IMR-90 (cell line): ENCODE data around the gene LEP. TPM values are rescaled to one million over a fixed set of nuclear protein-coding genes. Genes with fewer than 3 reads are reported as not detected.

Source experiments
- ATAC-seq: fragments of 200-7000 bp; cut with Tn5 transposase; 2 replicates; pipeline ENCODE4 v1.9.1; 2020; ENCODE audit warnings: low read depth, mild to moderate bottlenecking, moderate library complexity
- BruUV-seq: library from RNA; stranded (reverse); fragments of 400-500 nt; replicated peaks from 2 replicates; lab custom pipeline; 2021; lab: Mats Ljungman, UMichigan
- CTCF ChIA-PET: fragments of 300-600 bp; formaldehyde crosslinking; extraction: SDS; loops from one replicate; lab custom pipeline; 2021; ENCODE audit warnings: antibody characterized with exemption; lab: Yijun Ruan, JAX
- POLR2A ChIA-PET: fragments of 300-600 bp; sonication (Branson Sonifier 250); formaldehyde crosslinking; loops from one replicate; lab custom pipeline; 2022; ENCODE audit warnings: antibody characterized with exemption; ENCODE audit not compliant: unreplicated experiment; lab: Charles Lee
- DNase-seq: peaks from one replicate; pipeline ENCODE4 v3.0.0; 2013
- H2AFZ ChIP-seq: replicated peaks from 2 replicates; pipeline ENCODE3; 2013; ENCODE audit warnings: low read length, mild to moderate bottlenecking; ENCODE audit not compliant: poor library complexity
- H2AK5ac ChIP-seq: 2 replicates; pipeline ENCODE4 v1.6.1; 2013; ENCODE audit warnings: low read depth, low read length, inconsistent platforms
- H2AK9ac ChIP-seq: replicated peaks from 2 replicates; pipeline ENCODE3; 2013; ENCODE audit warnings: mild to moderate bottlenecking, low read depth, low read length, moderate library complexity; ENCODE audit not compliant: poor library complexity
- H2BK120ac ChIP-seq: 2 replicates; pipeline ENCODE4 v1.6.1; 2013; ENCODE audit warnings: low read depth, low read length, inconsistent platforms
- H2BK15ac ChIP-seq: 3 replicates; pipeline ENCODE4 v1.6.1; 2013; ENCODE audit warnings: low read depth, low read length, inconsistent platforms
- H2BK20ac ChIP-seq: 2 replicates; pipeline ENCODE4 v1.6.1; 2013; ENCODE audit warnings: low read depth, mild to moderate bottlenecking, inconsistent platforms, low read length, moderate library complexity
- H2BK5ac ChIP-seq: 2 replicates; pipeline ENCODE4 v1.6.1; 2013; ENCODE audit warnings: mild to moderate bottlenecking, low read depth, low read length, inconsistent platforms; ENCODE audit not compliant: poor library complexity, severe bottlenecking
- H3K14ac ChIP-seq: replicated peaks from 2 replicates; pipeline ENCODE4 v1.6.1; 2013; ENCODE audit warnings: low read depth, low read length, inconsistent platforms
- H3K18ac ChIP-seq: 2 replicates; pipeline ENCODE4 v1.6.1; 2013; ENCODE audit warnings: low read depth, low read length, control low read depth
- H3K23ac ChIP-seq: 2 replicates; pipeline ENCODE4 v1.6.1; 2013; ENCODE audit warnings: low read depth, low read length, inconsistent platforms
- H3K27ac ChIP-seq: 2 replicates; pipeline ENCODE4 v1.5.1; 2013; ENCODE audit warnings: mild to moderate bottlenecking, control low read depth, low read length; ENCODE audit not compliant: insufficient read depth
- H3K27me3 ChIP-seq: 2 replicates; pipeline ENCODE4 v1.6.1; 2013; ENCODE audit warnings: low read length; ENCODE audit not compliant: control insufficient read depth, insufficient read depth
- H3K36me3 ChIP-seq: 2 replicates; pipeline ENCODE4 v1.6.1; 2013; ENCODE audit warnings: low read length, mixed read lengths; ENCODE audit not compliant: control insufficient read depth, insufficient read depth
- H3K4ac ChIP-seq: 2 replicates; pipeline ENCODE4 v1.6.1; 2013; ENCODE audit warnings: low read depth, low read length, inconsistent platforms
- H3K4me1 ChIP-seq: 2 replicates; pipeline ENCODE4 v1.6.1; 2013; ENCODE audit warnings: low read length, mixed read lengths; ENCODE audit not compliant: control insufficient read depth, insufficient read depth
- H3K4me2 ChIP-seq: 2 replicates; pipeline ENCODE4 v1.6.1; 2013; ENCODE audit warnings: low read depth, mild to moderate bottlenecking, control low read depth, low read length, moderate library complexity
- H3K4me3 ChIP-seq: 2 replicates; pipeline ENCODE4 v1.5.1; 2013; ENCODE audit warnings: low read depth, mild to moderate bottlenecking, control low read depth, low read length, moderate library complexity; ENCODE audit not compliant: insufficient read depth
- H3K56ac ChIP-seq: 2 replicates; pipeline ENCODE4 v1.6.1; 2013; ENCODE audit warnings: low read length, inconsistent platforms; ENCODE audit not compliant: insufficient read depth; ENCODE audit errors: extremely low read depth
- H3K79me1 ChIP-seq, 2 experiments: 2 replicates each; pipeline ENCODE4 v1.6.1; 2013; ENCODE audit warnings: low read length in 2 of 2, inconsistent platforms in 1 of 2, low read depth in 1 of 2
- H3K9ac ChIP-seq: 2 replicates; pipeline ENCODE4 v1.6.1; 2013; ENCODE audit warnings: low read depth, low read length, control low read depth
- H3K9me1 ChIP-seq: 2 replicates; pipeline ENCODE4 v1.6.1; 2013; ENCODE audit warnings: low read length, inconsistent platforms; ENCODE audit not compliant: insufficient read depth
- H3K9me3 ChIP-seq: 2 replicates; pipeline ENCODE4 v1.6.1; 2013; ENCODE audit warnings: low read length; ENCODE audit not compliant: control insufficient read depth, insufficient read depth
- H4K20me1 ChIP-seq: 2 replicates; pipeline ENCODE4 v1.6.1; 2013; ENCODE audit warnings: low read length, inconsistent platforms; ENCODE audit not compliant: insufficient read depth
- H4K5ac ChIP-seq: 2 replicates; pipeline ENCODE4 v1.6.1; 2013; ENCODE audit warnings: mild to moderate bottlenecking, low read depth, low read length, control low read depth
- H4K8ac ChIP-seq, 2 experiments: 2 replicates each; pipeline ENCODE4 v1.6.1; 2013; ENCODE audit warnings: low read depth in 2 of 2, low read length in 2 of 2, control low read depth in 1 of 2, inconsistent platforms in 1 of 2
- H4K91ac ChIP-seq: 2 replicates; pipeline ENCODE4 v1.6.1; 2013; ENCODE audit warnings: low read depth, low read length, inconsistent platforms; ENCODE audit not compliant: insufficient read depth
- BHLHE40 ChIP-seq: fragments of 150-350 bp; IDR thresholded peaks from 2 replicates; pipeline ENCODE4 v1.6.1; 2016; ENCODE audit warnings: mild to moderate bottlenecking, low read depth, low read length
- CEBPB ChIP-seq: IDR thresholded peaks from 2 replicates; pipeline ENCODE4 v1.6.1; 2012; ENCODE audit warnings: low read depth, low read length, improper control_type of control experiment
- CHD1 ChIP-seq: IDR thresholded peaks from 2 replicates; pipeline ENCODE4 v1.6.1; 2012; ENCODE audit warnings: low read depth, low read length, improper control_type of control experiment
- FOS ChIP-seq: fragments of 150-350 bp; IDR thresholded peaks from 2 replicates; pipeline ENCODE4 v1.6.1; 2016; ENCODE audit warnings: low read depth, low read length
- MAFK ChIP-seq: IDR thresholded peaks from 2 replicates; pipeline ENCODE4 v1.6.1; 2012; ENCODE audit warnings: low read depth, low read length, improper control_type of control experiment
- MAZ ChIP-seq: IDR thresholded peaks from 2 replicates; pipeline ENCODE4 v1.6.1; 2012; ENCODE audit warnings: low read depth, mild to moderate bottlenecking, low read length, improper control_type of control experiment, moderate library complexity, borderline replicate concordance
- MXI1 ChIP-seq: IDR thresholded peaks from 2 replicates; pipeline ENCODE4 v1.6.1; 2012; ENCODE audit warnings: low read depth, mild to moderate bottlenecking, low read length, moderate library complexity, borderline replicate concordance
- NFE2L2 ChIP-seq: fragments of 150-350 bp; IDR thresholded peaks from 2 replicates; pipeline ENCODE4 v1.6.1; 2016; ENCODE audit warnings: low read depth, mild to moderate bottlenecking, low read length
- POLR2A ChIP-seq: IDR thresholded peaks from 2 replicates; pipeline ENCODE4 v1.6.1; 2012; ENCODE audit warnings: mild to moderate bottlenecking, low read depth, low read length
- RAD21 ChIP-seq: IDR thresholded peaks from 2 replicates; pipeline ENCODE4 v1.6.1; 2012; ENCODE audit warnings: low read length, improper control_type of control experiment
- RCOR1 ChIP-seq: IDR thresholded peaks from 2 replicates; pipeline ENCODE4 v1.6.1; 2012; ENCODE audit warnings: mild to moderate bottlenecking, low read length, improper control_type of control experiment; ENCODE audit not compliant: insufficient replicate concordance
- RFX5 ChIP-seq: IDR thresholded peaks from 2 replicates; pipeline ENCODE4 v1.8.0; 2012; ENCODE audit warnings: low read depth, mild to moderate bottlenecking, low read length, moderate library complexity
- WGBS, 2 experiments: methylation state at CpG; one replicate each; pipeline versions ENCODE4 v1.1.5 to v1.1.7; 2013; ENCODE audit warnings: missing lambda C conversion rate in 2 of 2; ENCODE audit not compliant: insufficient read length in 1 of 2; ENCODE audit errors: extremely low coverage in 2 of 2; 5-methylcytosine and 5-hydroxymethylcytosine counted together
- dilution Hi-C: fragments of 300-500 bp; cut with HindIII; formaldehyde crosslinking; loops from one replicate; pipeline ENCODE4 v1.14.3; 2018; ENCODE audit warnings: low sequenced_read_pairs; ENCODE audit not compliant: unreplicated experiment
- in situ Hi-C: fragments of 300-500 bp; cut with MboI; formaldehyde crosslinking; loops from 3 replicates; pipeline ENCODE4 v1.14.3; 2019; ENCODE audit warnings: low sequenced_read_pairs, inconsistent platforms, mixed read lengths
- intact Hi-C: fragments of 100-400 bp; cut with micrococcal nuclease; formaldehyde crosslinking; loops from 2 replicates; pipeline ENCODE4 v1.10.0; 2022
- polyA plus RNA-seq, 3 experiments: library from polyadenylated mRNA; depleted of rRNA; stranded (reverse); fragments of >200 nt; gene quantifications; 2 replicates each; pipeline ENCODE4 v1.2.3, GENCODE V29; 2012; ENCODE audit warnings: low replicate concordance in 1 of 3
- total RNA-seq: library from RNA; depleted of rRNA; stranded (reverse); fragments of >200 nt; gene quantifications from 2 replicates; pipeline ENCODE4 v1.2.3, GENCODE V29; 2012
- TF ChIP-seq, protein P1 (sequence below): fragments of 150-350 bp; IDR thresholded peaks from 2 replicates; pipeline ENCODE4 v1.6.1; 2016; ENCODE audit warnings: low read depth, mild to moderate bottlenecking, low read length, moderate library complexity, borderline replicate concordance
- TF ChIP-seq, protein P2 (sequence below): conservative IDR thresholded peaks from 2 replicates; pipeline ENCODE4 v1.5.1; 2012; ENCODE audit warnings: mild to moderate bottlenecking, low read depth, low read length, improper control_type of control experiment
- TF ChIP-seq, protein P3 (sequence below): fragments of 150-350 bp; IDR thresholded peaks from 2 replicates; pipeline ENCODE4 v1.6.1; 2017; ENCODE audit warnings: mild to moderate bottlenecking, antibody characterized with exemption, low read length, low read depth

LEP gene
- total and polyA plus RNA-seq, 2 of the 4 experiments (the other 2 are of a cell fraction), result not detected

DNA sequence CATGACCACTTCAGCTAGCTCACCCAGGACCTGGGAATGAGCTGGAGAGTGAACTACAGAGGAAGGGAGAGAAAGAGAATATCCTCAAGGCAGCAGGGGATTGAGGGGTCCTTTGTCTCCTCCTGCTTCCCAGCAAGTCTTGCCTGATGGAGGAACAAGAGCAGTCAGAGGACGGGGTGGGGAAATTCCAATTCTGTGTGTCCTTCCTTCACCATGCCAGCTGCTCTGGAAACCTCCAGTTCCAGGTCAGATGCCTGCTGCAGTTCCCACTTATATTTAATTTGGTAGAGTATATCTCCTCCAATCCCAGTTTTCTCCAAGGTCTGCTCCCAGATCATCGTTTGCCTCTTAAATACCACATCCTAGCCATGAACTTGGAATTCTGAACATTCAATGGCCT lies 21.4 kb upstream of the LEP start:
- no TSS peak for BruUV-seq
- Histone ChIP-seq H3K9ac (no peak overlapping the region), H4K8ac (no peak overlapping the region)

More for the DNA sequence above, 21.4 kb upstream of the LEP start:
- Histone ChIP-seq H3K27ac (no peak overlapping the region), H2BK5ac (no peak overlapping the region), H3K4me3 (no peak overlapping the region), H2AFZ (no peak overlapping the region), H2AK9ac (no peak overlapping the region), H4K5ac (no peak overlapping the region), H3K27me3 (peaks cover 14% of the 10 kb centered on the region), H3K79me1 (no peaks in the 10 kb centered on the region), H3K23ac (no peak overlapping the region), H4K91ac (no peak overlapping the region), H3K36me3 (no peaks in the 10 kb centered on the region), H2AK5ac (no peak overlapping the region), H3K9me3 (no peaks in the 10 kb centered on the region), H3K4me1 (peaks cover 6% of the 10 kb centered on the region), H3K9me1 (peaks cover 10% of the 10 kb centered on the region), H3K18ac (no peak overlapping the region), H4K20me1 (no peaks in the 10 kb centered on the region), H2BK20ac (no peak overlapping the region), H3K14ac (no peak overlapping the region), H3K4ac (no peak overlapping the region), H3K4me2 (no peak overlapping the region), H3K56ac (no peak overlapping the region), H2BK15ac (no peak overlapping the region), H2BK120ac (no peak overlapping the region)
- ATAC-seq (no peak), DNase-seq (no peak)
- WGBS, 2 experiments, result no CpG with 5 or more reads among the region's 2 CpGs
- ChIA-PET POLR2A (no interaction called here), CTCF (no interaction called here)
- dilution Hi-C loops, result no loop called here
- TF ChIP-seq, protein P1, sequence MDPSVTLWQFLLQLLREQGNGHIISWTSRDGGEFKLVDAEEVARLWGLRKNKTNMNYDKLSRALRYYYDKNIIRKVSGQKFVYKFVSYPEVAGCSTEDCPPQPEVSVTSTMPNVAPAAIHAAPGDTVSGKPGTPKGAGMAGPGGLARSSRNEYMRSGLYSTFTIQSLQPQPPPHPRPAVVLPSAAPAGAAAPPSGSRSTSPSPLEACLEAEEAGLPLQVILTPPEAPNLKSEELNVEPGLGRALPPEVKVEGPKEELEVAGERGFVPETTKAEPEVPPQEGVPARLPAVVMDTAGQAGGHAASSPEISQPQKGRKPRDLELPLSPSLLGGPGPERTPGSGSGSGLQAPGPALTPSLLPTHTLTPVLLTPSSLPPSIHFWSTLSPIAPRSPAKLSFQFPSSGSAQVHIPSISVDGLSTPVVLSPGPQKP, result no peak
- TF ChIP-seq RFX5 (no peak), RCOR1 (no peak), MXI1 (no peak), FOS (no peak), NFE2L2 (no peak), RAD21 (no peak), MAFK (no peak), CHD1 (no peak), BHLHE40 (no peak), POLR2A (no peak), CEBPB (no peak), MAZ (no peak)
- TF ChIP-seq, protein P2, sequence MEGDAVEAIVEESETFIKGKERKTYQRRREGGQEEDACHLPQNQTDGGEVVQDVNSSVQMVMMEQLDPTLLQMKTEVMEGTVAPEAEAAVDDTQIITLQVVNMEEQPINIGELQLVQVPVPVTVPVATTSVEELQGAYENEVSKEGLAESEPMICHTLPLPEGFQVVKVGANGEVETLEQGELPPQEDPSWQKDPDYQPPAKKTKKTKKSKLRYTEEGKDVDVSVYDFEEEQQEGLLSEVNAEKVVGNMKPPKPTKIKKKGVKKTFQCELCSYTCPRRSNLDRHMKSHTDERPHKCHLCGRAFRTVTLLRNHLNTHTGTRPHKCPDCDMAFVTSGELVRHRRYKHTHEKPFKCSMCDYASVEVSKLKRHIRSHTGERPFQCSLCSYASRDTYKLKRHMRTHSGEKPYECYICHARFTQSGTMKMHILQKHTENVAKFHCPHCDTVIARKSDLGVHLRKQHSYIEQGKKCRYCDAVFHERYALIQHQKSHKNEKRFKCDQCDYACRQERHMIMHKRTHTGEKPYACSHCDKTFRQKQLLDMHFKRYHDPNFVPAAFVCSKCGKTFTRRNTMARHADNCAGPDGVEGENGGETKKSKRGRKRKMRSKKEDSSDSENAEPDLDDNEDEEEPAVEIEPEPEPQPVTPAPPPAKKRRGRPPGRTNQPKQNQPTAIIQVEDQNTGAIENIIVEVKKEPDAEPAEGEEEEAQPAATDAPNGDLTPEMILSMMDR, result no peak
- TF ChIP-seq, protein P3, sequence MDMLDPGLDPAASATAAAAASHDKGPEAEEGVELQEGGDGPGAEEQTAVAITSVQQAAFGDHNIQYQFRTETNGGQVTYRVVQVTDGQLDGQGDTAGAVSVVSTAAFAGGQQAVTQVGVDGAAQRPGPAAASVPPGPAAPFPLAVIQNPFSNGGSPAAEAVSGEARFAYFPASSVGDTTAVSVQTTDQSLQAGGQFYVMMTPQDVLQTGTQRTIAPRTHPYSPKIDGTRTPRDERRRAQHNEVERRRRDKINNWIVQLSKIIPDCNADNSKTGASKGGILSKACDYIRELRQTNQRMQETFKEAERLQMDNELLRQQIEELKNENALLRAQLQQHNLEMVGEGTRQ, result no peak
- intact Hi-C loops, result loop anchor here (10.0 kb wide), 2 partner anchors 715 to 845 kb away; no protein-coding TSS in a partner anchor
- in situ Hi-C loops, result no loop called here
